ENCODE measurements around the gene CEP192.
"Not testable (repeated sequence)": the region's sequence is repeated elsewhere in the genome, so short reads cannot be mapped to it uniquely, and the experiment has no call there.

The CEP192 gene

GRCh38 chr18:13026583-13027270 lies 35.6 kb downstream of the CEP192 start:
- DNase-seq (ENCODE audit: low read depth, low spot score), result no peak

GRCh38 chr18:13028869-13029268 lies 37.7 kb downstream of the CEP192 start:
- DNase-seq (ENCODE audit: low read depth, low spot score), result no peak

- DNase-seq (ENCODE audit: low read depth, low spot score), result no peak
Observed at GRCh38 chr18:13032173-13032572, 41.0 kb downstream of the CEP192 start.

GRCh38 chr18:13035249-13035914 lies 44.2 kb downstream of the CEP192 start:
- no peak for DNase-seq (ENCODE audit: low read depth, low spot score)

GRCh38 chr18:13036622-13037320 lies 45.6 kb downstream of the CEP192 start:
- no peak for DNase-seq (ENCODE audit: low read depth, low spot score)

GRCh38 chr18:13039806-13040205 lies 48.6 kb downstream of the CEP192 start:
- no peak for DNase-seq (ENCODE audit: low read depth, low spot score)

GRCh38 chr18:13043066-13043465 lies 51.9 kb downstream of the CEP192 start:
- DNase-seq (ENCODE audit: low read depth, low spot score), result no peak

- no peak for DNase-seq (ENCODE audit: low read depth, low spot score)
Observed at GRCh38 chr18:13048061-13048595, 57.0 kb downstream of the CEP192 start.

- DNase-seq (ENCODE audit: low read depth, low spot score), result no peak
Observed at GRCh38 chr18:13051159-13051558, 60.0 kb downstream of the CEP192 start.

- DNase-seq (ENCODE audit: low read depth, low spot score), result no peak
Observed at GRCh38 chr18:13051950-13052349, 60.8 kb downstream of the CEP192 start.

- DNase-seq (ENCODE audit: low read depth, low spot score), result no peak
Observed at GRCh38 chr18:13054336-13054735, 63.2 kb downstream of the CEP192 start.

- no peak for DNase-seq (ENCODE audit: low read depth, low spot score)
Observed at GRCh38 chr18:13061630-13062189, 70.5 kb downstream of the CEP192 start.

GRCh38 chr18:13067124-13067523 lies 76.0 kb downstream of the CEP192 start:
- no peak for DNase-seq (ENCODE audit: low read depth, low spot score)

GRCh38 chr18:13067966-13068365 lies 76.8 kb downstream of the CEP192 start:
- no peak for DNase-seq (ENCODE audit: low read depth, low spot score)

GRCh38 chr18:13070460-13070859 lies 79.3 kb downstream of the CEP192 start:
- no peak for DNase-seq (ENCODE audit: low read depth, low spot score)

GRCh38 chr18:13076886-13077285 lies 85.7 kb downstream of the CEP192 start:
- no peak for DNase-seq (ENCODE audit: low read depth, low spot score)

- DNase-seq (ENCODE audit: low read depth, low spot score), result no peak
Observed at GRCh38 chr18:13077473-13077872, 86.3 kb downstream of the CEP192 start.

GRCh38 chr18:13078065-13078464 lies 86.9 kb downstream of the CEP192 start:
- DNase-seq (ENCODE audit: low read depth, low spot score), result not testable (repeated sequence)

- DNase-seq (ENCODE audit: low read depth, low spot score), result no peak
Observed at GRCh38 chr18:13086906-13087305, 95.7 kb downstream of the CEP192 start.

- DNase-seq (ENCODE audit: low read depth, low spot score), result no peak
Observed at GRCh38 chr18:13095466-13095865, 104.3 kb downstream of the CEP192 start.

GRCh38 chr18:13096232-13096631 lies 105.1 kb downstream of the CEP192 start:
- DNase-seq (ENCODE audit: low read depth, low spot score), result no peak

GRCh38 chr18:13096719-13097118 lies 105.6 kb downstream of the CEP192 start:
- DNase-seq (ENCODE audit: low read depth, low spot score), result no peak

All from smooth muscle cell of the brain vasculature (primary cell).